ENCODE results near the gene SPOCK1.

DNA sequence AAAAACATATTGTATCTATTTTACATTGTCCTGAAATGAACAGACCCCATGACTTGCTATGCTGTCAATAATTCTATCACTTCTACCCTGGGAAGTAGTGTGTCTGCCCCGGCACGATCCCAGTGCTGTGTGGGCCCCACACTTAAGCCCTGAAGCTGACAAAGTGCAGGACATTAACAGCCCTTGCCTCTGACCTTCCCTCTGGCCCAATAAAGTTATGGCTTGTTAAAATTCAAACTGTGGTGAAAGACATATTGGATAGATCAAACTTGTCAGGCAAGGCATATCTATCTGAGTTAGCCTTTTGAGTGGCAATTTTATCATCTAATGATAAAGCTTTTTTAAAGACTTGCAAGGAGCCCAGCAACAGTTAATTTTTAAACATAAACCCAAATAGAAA is 229.2 kb downstream of the SPOCK1 start:
- TF ChIP-seq HDGF (IDR thresholded peaks at IDR 0.05; ENCODE audit: borderline replicate concordance) (no peak), LEF1 (IDR thresholded peaks at IDR 0.05; ENCODE audit: borderline replicate concordance) (no peak), L3MBTL2 (conservative IDR thresholded peaks at IDR 0.05) (no peak), SP1 (IDR thresholded peaks at IDR 0.05) (no peak), SUZ12 (IDR thresholded peaks at IDR 0.05) (no peak), FOXM1 (IDR thresholded peaks at IDR 0.05; ENCODE audit: borderline replicate concordance) (no peak), ARNT (IDR thresholded peaks at IDR 0.05) (no peak), TARDBP (IDR thresholded peaks at IDR 0.05) (no peak), FOXK2 (IDR thresholded peaks at IDR 0.05) (no peak), NFRKB (IDR thresholded peaks at IDR 0.05) (no peak)
- TF ChIP-seq, protein P1, sequence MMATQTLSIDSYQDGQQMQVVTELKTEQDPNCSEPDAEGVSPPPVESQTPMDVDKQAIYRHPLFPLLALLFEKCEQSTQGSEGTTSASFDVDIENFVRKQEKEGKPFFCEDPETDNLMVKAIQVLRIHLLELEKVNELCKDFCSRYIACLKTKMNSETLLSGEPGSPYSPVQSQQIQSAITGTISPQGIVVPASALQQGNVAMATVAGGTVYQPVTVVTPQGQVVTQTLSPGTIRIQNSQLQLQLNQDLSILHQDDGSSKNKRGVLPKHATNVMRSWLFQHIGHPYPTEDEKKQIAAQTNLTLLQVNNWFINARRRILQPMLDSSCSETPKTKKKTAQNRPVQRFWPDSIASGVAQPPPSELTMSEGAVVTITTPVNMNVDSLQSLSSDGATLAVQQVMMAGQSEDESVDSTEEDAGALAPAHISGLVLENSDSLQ (IDR thresholded peaks at IDR 0.05), result no peak

All from HEK293T (cell line).